ENCODE measurements around the gene HOXB13. TPM values are rescaled to one million over a fixed set of nuclear protein-coding genes. Genes with fewer than 3 reads are reported as not detected.

Gene HOXB13
- total and polyA plus RNA-seq, 8 donors = 0.06 TPM; not detected in 7

DNA sequence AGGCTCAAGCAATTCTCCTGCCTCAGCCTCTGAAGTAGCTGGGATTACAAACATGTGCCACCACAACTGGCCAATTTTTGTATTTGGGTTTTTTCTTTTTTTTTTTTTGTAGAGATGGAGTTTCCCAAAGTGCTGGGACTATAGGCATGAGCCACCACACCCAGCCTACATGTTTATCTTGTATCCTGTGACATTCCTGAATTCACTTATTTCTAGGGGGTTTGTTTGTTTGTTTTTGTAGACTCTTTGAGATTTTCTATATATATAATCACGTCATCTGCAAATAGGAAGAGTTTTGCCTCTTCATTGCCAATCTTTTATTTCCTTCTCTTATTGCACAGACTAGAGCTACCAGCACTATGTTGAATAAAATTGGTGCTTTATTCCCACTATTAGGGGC is 35.4 kb downstream of the HOXB13 start:
- no peaks in the 10 kb centered on the region for H3K4me1 ChIP-seq
- intact Hi-C loops (cut with DNase I) = no loop called here
- WGBS, 2 donors = 25 to 27% methylated on average over 1 of the region's 1 CpG
- FAIRE-seq = no peak
- ATAC-seq = no peak
- peaks cover 0 to 20% (median 0%) of the 10 kb centered on the region in 4 donors for H3K27me3 ChIP-seq
- TF ChIP-seq, protein P1, sequence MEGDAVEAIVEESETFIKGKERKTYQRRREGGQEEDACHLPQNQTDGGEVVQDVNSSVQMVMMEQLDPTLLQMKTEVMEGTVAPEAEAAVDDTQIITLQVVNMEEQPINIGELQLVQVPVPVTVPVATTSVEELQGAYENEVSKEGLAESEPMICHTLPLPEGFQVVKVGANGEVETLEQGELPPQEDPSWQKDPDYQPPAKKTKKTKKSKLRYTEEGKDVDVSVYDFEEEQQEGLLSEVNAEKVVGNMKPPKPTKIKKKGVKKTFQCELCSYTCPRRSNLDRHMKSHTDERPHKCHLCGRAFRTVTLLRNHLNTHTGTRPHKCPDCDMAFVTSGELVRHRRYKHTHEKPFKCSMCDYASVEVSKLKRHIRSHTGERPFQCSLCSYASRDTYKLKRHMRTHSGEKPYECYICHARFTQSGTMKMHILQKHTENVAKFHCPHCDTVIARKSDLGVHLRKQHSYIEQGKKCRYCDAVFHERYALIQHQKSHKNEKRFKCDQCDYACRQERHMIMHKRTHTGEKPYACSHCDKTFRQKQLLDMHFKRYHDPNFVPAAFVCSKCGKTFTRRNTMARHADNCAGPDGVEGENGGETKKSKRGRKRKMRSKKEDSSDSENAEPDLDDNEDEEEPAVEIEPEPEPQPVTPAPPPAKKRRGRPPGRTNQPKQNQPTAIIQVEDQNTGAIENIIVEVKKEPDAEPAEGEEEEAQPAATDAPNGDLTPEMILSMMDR (IDR thresholded peaks at IDR 0.05) = no peak
- no peak for DNase-seq
- no peak overlapping the region for H3K4me3 ChIP-seq
- H3K27ac ChIP-seq = no peak overlapping the region
- no peaks in the 10 kb centered on the region for H3K36me3 ChIP-seq
- no peaks in the 10 kb centered on the region for H3K9me3 ChIP-seq

DNA sequence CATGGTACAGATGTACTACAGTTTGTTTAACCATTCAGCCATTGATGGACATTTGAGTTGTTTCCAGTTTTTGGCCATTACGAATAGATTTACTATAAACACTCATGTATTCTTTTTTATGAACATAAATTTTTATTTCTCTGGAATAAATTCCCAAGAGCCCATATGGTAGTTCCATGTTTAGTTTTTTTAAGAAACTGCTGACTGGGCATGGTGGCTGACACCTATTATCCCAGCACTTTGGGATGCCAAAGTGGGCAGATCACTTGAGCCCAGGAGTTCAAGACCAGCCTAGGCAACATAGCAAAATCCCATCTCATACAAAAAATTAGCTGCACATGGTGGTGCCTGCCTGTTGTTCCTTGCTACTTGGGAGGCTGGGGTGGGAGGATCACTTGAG is 36.5 kb downstream of the HOXB13 start:
- Histone ChIP-seq H3K9me3 (no peaks in the 10 kb centered on the region), H3K27ac (no peak overlapping the region), H3K4me3 (no peak overlapping the region), H3K4me1 (no peaks in the 10 kb centered on the region), H3K27me3 (peaks cover 0 to 14% (median 0%) of the 10 kb centered on the region in 4 donors), H3K36me3 (no peaks in the 10 kb centered on the region)
- DNase-seq = no peak
- FAIRE-seq = no peak
- intact Hi-C loops (cut with DNase I) = no loop called here
- ATAC-seq = no peak
- WGBS, 2 donors = 51 to 78% methylated on average over 1 of the region's 1 CpG
- TF ChIP-seq, protein P1 (IDR thresholded peaks at IDR 0.05) = no peak

DNA sequence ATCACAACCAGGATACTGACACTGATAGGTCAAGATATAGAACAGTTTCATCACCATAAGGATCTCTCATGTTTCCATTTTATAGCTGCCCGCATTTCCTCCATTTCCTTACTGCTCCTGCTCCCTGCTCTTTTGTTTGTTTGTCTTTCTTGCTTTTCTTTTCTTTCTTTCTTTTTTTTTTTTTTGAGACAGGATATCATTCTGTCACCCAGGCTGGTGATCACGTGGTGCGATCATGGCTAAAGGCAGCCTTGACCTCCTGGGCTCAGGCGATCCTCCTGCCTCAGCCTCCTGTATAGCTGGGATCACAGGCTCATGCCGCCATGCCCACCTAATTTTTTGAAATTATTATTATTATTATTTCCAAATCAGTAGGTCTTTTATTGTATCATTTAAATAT is 37.9 kb downstream of the HOXB13 start:
- no peak for DNase-seq
- no peak for ATAC-seq
- intact Hi-C loops (cut with DNase I) = no loop called here
- Histone ChIP-seq H3K27ac (no peak overlapping the region), H3K27me3 (peaks cover 0 to 2% (median 0%) of the 10 kb centered on the region in 4 donors), H3K9me3 (no peaks in the 10 kb centered on the region), H3K4me3 (no peak overlapping the region), H3K4me1 (no peaks in the 10 kb centered on the region), H3K36me3 (no peaks in the 10 kb centered on the region)
- FAIRE-seq = no peak
- WGBS, 2 donors = 80% methylated on average over 5 of the region's 5 CpGs
- TF ChIP-seq, protein P1 (IDR thresholded peaks at IDR 0.05) = no peak

DNA sequence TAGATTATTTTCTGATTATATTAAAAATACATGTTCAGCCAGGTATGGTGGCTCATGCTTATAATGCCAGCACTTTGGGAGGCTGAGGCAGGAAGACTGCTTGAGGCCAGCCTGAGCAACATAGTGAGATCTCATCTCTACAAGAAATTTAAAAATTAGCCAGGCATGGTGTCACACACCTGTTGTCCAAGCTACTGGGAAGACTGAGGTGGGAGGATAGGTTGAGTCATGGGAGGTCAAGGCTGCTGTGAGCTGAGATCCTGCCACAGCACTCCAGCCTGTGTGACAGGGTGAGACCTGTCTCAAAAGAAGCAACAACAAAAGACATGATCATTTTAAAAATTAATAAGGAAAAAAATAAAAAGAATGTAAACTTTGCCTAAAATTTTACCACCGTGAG is 46.9 kb downstream of the HOXB13 start:
- WGBS, 2 donors = 93 to 95% methylated on average over 1 of the region's 1 CpG
- Histone ChIP-seq H3K4me1 (no peaks in the 10 kb centered on the region), H3K4me3 (no peak overlapping the region), H3K36me3 (no peaks in the 10 kb centered on the region), H3K9me3 (no peaks in the 10 kb centered on the region), H3K27ac (no peak overlapping the region), H3K27me3 (peaks cover 0 to 10% (median 3%) of the 10 kb centered on the region in 4 donors)
- intact Hi-C loops (cut with DNase I) = loop anchor here in 1 of 3 donors (10.0 kb wide), 1 partner anchor 103 kb away; no protein-coding TSS in a partner anchor
- ATAC-seq (no peak), FAIRE-seq (no peak), DNase-seq (no peak)
- TF ChIP-seq, protein P1 (IDR thresholded peaks at IDR 0.05) = no peak

DNA sequence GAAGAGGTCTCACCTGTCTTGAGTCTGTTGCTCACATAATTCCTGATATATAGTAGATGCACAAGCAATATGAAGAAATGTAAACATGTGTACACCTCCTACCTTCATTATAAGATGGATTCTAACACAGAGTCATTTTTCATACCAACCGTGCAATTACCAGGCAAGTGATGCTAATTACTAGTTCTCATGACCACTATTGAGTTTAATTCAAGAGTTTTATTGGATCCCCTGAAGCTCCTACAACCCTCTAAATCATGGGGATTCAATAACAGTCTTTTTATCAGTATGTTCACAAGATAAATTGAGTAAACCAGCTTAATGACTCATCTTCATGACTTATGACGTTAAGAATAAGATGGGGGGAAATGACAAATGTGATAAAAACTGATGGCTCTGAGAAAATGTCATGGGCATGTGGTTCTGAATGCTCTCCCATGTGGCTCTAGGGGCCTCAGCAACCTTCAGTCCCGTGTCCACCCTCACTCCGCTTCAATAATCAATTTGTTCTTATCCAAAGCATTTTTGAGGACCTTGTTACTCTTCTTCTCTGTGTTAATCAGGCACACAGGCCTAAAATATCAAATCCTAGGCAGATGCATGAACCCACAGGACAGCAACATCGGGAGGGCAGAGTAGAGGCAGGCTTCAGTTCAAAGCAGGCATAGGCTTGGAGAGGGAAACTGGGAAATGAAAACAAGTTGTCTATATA is 49.0 kb downstream of the HOXB13 start:
- Histone ChIP-seq H3K9me3 (no peaks in the 10 kb centered on the region), H3K27ac (no peak overlapping the region), H3K36me3 (no peaks in the 10 kb centered on the region), H3K27me3 (peaks cover 0 to 10% (median 3%) of the 10 kb centered on the region in 4 donors), H3K4me1 (no peaks in the 10 kb centered on the region), H3K4me3 (no peak overlapping the region)
- 69 to 85% methylated on average over 5 of the region's 5 CpGs for WGBS, 2 donors
- ATAC-seq (no peak), DNase-seq (no peak), FAIRE-seq (no peak)
- intact Hi-C loops (cut with DNase I) = loop anchor here in 2 of 3 donors (5.0 to 10.0 kb wide), 4 partner anchors 105 to 203 kb away; no protein-coding TSS in a partner anchor
- TF ChIP-seq, protein P1 (IDR thresholded peaks at IDR 0.05) = no peak

Measured in pancreas (tissue), 10 donors.